Fibroblast of mammary gland (primary cell): Measurements from ENCODE around the gene PCK1.

ENCODE experiments used
- DNase-seq: peaks from one replicate; pipeline ENCODE4 v3.0.0-alpha.2; 2010; ENCODE audit warnings: low read depth
- H3K4me3 ChIP-seq: 2 replicates; pipeline ENCODE4 v1.5.1; 2011; ENCODE audit warnings: low read depth, mild to moderate bottlenecking, low read length, moderate library complexity; ENCODE audit not compliant: control insufficient read depth
- TF ChIP-seq, protein P1 (sequence below): conservative IDR thresholded peaks from 2 replicates; pipeline ENCODE4 v1.5.1; 2011; ENCODE audit warnings: low read depth, low read length, inconsistent platforms; ENCODE audit not compliant: control insufficient read depth, insufficient read depth

The PCK1 gene

DNA sequence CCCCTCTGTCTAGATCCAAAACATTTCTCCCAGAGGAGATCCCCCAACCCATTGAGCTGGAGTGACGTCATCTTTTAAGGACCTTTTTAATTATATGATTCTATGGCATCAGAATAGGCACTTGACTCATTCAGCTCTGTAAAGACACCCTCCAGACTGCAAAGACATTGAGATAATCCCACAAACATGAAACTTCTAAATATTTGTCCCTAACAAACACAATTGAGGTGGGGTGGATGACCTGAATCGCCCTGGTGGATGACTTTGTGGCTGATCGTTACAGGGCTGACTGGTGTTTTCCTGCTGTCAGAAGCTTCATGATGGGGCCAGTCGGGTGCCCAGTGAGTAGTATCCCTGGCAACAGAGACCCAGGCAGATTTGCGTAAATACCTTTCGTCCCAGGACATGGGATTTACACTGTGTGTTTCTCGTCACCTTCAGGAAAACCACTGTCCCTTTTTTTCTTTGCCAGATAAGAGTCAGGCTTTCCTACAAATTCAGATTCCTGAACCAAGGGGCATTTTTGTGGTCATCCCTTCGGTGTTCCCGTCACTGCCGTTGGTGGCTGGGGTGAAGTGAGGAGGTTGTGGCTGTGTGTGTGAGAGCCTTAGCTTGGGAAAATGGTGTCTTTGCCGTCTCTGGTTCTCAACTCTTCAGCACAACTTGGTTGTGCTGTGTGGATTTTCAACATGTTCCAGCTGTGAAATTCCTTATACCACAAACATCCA lies 5.3 kb upstream of the PCK1 start:
- no peak overlapping the region for H3K4me3 ChIP-seq
- TF ChIP-seq, protein P1, sequence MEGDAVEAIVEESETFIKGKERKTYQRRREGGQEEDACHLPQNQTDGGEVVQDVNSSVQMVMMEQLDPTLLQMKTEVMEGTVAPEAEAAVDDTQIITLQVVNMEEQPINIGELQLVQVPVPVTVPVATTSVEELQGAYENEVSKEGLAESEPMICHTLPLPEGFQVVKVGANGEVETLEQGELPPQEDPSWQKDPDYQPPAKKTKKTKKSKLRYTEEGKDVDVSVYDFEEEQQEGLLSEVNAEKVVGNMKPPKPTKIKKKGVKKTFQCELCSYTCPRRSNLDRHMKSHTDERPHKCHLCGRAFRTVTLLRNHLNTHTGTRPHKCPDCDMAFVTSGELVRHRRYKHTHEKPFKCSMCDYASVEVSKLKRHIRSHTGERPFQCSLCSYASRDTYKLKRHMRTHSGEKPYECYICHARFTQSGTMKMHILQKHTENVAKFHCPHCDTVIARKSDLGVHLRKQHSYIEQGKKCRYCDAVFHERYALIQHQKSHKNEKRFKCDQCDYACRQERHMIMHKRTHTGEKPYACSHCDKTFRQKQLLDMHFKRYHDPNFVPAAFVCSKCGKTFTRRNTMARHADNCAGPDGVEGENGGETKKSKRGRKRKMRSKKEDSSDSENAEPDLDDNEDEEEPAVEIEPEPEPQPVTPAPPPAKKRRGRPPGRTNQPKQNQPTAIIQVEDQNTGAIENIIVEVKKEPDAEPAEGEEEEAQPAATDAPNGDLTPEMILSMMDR = no peak
- DNase-seq = no peak

DNA sequence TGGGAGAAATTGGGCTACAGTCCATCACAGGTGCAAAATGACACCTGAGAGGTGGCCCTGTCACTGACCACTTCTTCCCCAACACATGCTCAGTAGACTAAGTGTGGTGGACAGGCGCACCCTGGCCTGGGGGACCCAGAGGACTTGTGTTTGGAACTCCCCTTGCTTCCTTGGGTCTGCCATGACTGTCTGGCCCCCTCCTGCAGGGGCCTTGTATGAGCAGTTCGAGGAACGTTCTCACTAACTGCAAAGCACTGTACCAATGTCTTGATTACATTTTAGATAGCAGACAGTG lies 4.0 kb upstream of the PCK1 start:
- no peak overlapping the region for H3K4me3 ChIP-seq
- no peak for DNase-seq
- TF ChIP-seq, protein P1 = no peak

DNA sequence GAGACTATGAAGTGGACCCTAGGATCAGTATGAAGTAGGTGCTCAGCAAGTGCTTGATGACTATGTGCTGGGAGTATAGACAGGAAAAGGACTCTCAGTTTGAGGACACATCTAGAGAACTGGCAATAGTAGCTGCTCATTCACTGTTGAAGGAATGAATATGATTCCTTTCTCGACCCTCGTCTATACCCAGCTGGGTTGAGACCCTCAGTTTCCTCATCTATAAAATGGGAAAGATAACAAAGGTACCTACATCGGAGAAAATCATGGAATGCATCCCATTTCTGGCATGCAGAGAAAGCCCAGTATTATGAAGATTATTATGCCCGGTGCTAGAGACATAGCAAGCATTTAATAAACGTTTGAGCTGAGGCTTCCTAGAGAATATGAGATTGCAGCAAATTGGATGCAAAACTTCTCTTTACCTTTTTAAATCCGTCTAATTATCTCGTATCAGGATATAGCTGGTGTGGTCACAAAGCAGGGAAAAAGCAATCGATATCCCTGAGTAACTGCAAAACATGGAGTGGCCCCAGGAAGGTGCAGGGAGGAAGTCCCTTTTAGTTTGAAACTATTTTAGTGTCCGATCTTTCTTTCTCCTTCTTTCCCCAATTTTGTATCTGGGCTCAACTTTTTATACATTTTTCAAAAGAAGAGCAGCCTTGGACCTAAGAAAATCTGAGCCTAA lies 2.8 kb upstream of the PCK1 start:
- TF ChIP-seq, protein P1 = no peak
- no peak overlapping the region for H3K4me3 ChIP-seq
- no peak for DNase-seq

DNA sequence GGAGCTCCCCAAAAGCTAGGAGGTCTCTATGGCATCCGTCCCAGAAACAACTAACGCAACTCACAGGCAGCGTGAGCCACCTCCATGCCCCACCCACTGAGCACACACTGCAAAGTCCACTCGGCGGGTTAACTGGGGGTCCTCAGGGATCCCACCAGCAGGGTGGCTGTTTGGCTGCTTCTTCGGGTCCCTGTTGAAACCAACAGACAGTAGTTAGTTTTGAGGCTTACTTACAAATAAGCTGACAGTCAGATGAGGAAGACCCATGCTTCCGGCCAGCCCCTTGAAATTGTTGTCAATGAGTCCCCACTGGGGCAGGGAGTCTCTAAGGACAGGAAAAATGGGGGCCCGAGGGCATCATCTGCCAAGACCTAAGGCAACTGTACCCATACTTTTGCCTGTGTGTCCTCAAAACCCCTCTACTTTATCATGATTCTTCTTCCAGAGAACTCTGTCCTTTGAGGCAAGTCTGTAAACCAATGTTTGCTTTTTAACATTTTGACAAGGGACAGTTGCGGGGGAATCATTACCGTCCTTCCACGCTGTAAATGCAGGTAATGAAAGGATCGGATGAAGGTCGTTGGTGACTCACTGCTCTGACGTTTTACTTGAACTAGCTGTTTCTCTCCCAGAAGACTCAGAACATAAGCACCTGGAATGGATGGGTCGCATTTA lies 2.2 kb upstream of the PCK1 start:
- no peak overlapping the region for H3K4me3 ChIP-seq
- TF ChIP-seq, protein P1 = no peak
- DNase-seq = no peak

DNA sequence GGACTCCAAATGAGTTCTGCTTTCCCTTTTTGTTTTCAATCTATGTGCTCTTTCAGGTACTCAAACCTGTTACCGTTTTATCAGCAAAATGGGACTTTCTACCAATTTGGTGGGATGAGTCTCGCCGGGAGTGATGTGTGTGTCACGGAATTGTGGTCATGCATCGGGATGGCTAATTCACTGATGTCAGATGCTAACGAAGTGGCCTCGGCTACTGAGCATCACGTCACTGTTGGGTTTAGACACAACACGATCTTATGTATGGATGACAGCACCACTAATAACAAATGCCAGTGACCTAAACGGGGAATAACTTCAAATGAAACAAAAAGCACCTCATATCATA lies 1.6 kb upstream of the PCK1 start:
- no peak overlapping the region for H3K4me3 ChIP-seq
- no peak for DNase-seq
- TF ChIP-seq, protein P1 = no peak

DNA sequence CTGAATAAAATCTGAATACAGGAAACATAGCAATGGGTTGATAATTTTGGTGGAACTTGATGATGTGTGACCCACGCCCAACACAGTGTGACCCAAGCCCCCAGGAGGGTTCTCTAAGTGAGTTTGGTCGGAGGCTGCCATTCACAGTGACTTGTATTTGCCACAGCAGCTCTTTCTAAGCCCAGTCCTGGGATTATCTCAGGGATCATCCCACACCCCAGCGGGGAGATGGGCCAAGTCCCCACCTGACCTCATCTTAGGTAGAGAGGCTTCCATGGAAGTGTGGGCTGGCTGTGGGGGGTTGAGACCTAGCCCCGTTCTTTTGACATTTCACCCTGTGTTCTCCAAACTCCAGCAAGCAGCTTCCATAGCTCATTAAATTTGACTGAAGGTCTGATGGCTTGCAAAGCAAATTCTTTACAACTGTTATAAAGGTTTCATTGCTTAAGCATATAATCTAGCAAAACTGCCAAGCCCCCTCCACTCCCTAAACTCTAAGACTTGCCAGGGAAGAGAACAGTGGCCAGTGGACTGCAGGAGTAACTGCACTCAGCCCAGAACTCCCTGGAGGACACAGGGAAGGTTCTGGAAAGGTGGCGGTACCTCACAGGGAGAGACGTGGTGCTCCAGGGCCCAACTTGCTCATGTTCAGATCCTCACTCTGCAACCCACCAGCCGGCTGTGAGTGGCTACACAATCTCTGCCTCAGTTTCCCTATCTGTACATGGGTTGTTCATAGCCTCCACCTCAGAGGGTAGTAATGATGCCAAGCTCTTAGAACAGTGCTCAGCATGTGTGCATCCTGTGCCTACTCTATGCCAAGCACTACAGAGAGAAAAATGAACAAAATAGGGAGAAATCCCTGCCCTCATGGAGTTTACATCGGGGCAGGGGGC lies 1.0 kb upstream of the PCK1 start:
- no peak for DNase-seq

More for the DNA sequence above, 1.0 kb upstream of the PCK1 start:
- H3K4me3 ChIP-seq = no peak overlapping the region
- TF ChIP-seq, protein P1 = no peak
